ENCODE measurements around the gene SNX4.

SNX4 gene

GRCh38 chr3:125513490-125514115, 6.4 kb downstream of the SNX4 start:
- peaks cover 39% of the 10 kb centered on the region for H3K36me3 ChIP-seq (ENCODE audit: control insufficient read depth, low read length)
- H3K4me2 ChIP-seq (ENCODE audit: low read length): no peak overlapping the region
- H3F3A ChIP-seq (ENCODE audit: control insufficient read depth, insufficient read depth): no peaks in the 10 kb centered on the region
- no peaks in the 10 kb centered on the region for H3K9me2 ChIP-seq (replicated peaks; ENCODE audit: control insufficient read depth, low read length)
- H4K20me1 ChIP-seq (ENCODE audit: control insufficient read depth, insufficient read depth, low read depth, low read length): no peaks in the 10 kb centered on the region
- TF ChIP-seq CTCF (IDR thresholded peaks at IDR 0.05; ENCODE audit: low read depth, low read length, poor library complexity, severe bottlenecking) (no peak), EZH2phosphoT487 (IDR thresholded peaks at IDR 0.05; ENCODE audit: borderline replicate concordance, low read length) (no peak)
- H3K79me2 ChIP-seq (ENCODE audit: control insufficient read depth, low read length): peaks cover 65% of the 10 kb centered on the region
- no peaks in the 10 kb centered on the region for H3K27me3 ChIP-seq (ENCODE audit: control insufficient read depth, low read length)
- H3K4me3 ChIP-seq (ENCODE audit: low read length): no peak overlapping the region
- no peaks in the 10 kb centered on the region for H3K9me3 ChIP-seq (ENCODE audit: control insufficient read depth, insufficient read depth, low read length)
- peaks cover 16% of the 10 kb centered on the region for H3K4me1 ChIP-seq (ENCODE audit: control insufficient read depth, low read length)
- H3K27ac ChIP-seq (ENCODE audit: low read depth, low read length): no peak overlapping the region

GRCh38 chr3:125512135-125512920, 7.7 kb downstream of the SNX4 start:
- Histone ChIP-seq H4K20me1 (ENCODE audit: control insufficient read depth, insufficient read depth, low read depth, low read length) (no peaks in the 10 kb centered on the region), H3K36me3 (ENCODE audit: control insufficient read depth, low read length) (peaks cover 39% of the 10 kb centered on the region), H3K4me2 (ENCODE audit: low read length) (peak overlapping the region; percentile 14; the same call in 1 of the 2 replicates), H3K4me3 (ENCODE audit: low read length) (no peak overlapping the region), H3K79me2 (ENCODE audit: control insufficient read depth, low read length) (peaks cover 60% of the 10 kb centered on the region), H3K9me2 (replicated peaks; ENCODE audit: control insufficient read depth, low read length) (no peaks in the 10 kb centered on the region), H3K4me1 (ENCODE audit: control insufficient read depth, low read length) (peaks cover 12% of the 10 kb centered on the region), H3K27ac (ENCODE audit: low read depth, low read length) (no peak overlapping the region), H3K9me3 (ENCODE audit: control insufficient read depth, insufficient read depth, low read length) (no peaks in the 10 kb centered on the region), H3F3A (ENCODE audit: control insufficient read depth, insufficient read depth) (no peaks in the 10 kb centered on the region), H3K27me3 (ENCODE audit: control insufficient read depth, low read length) (no peaks in the 10 kb centered on the region)
- TF ChIP-seq CTCF (IDR thresholded peaks at IDR 0.05; ENCODE audit: low read depth, low read length, poor library complexity, severe bottlenecking): no peak
- TF ChIP-seq EZH2phosphoT487 (IDR thresholded peaks at IDR 0.05; ENCODE audit: borderline replicate concordance, low read length): no peak

GRCh38 chr3:125511420-125512118, 8.4 kb downstream of the SNX4 start:
- Histone ChIP-seq H3K27ac (ENCODE audit: low read depth, low read length) (no peak overlapping the region), H4K20me1 (ENCODE audit: control insufficient read depth, insufficient read depth, low read depth, low read length) (no peaks in the 10 kb centered on the region), H3K9me2 (replicated peaks; ENCODE audit: control insufficient read depth, low read length) (no peaks in the 10 kb centered on the region), H3K4me1 (ENCODE audit: control insufficient read depth, low read length) (peaks cover 12% of the 10 kb centered on the region), H3K4me2 (ENCODE audit: low read length) (no peak overlapping the region), H3K79me2 (ENCODE audit: control insufficient read depth, low read length) (peaks cover 57% of the 10 kb centered on the region), H3F3A (ENCODE audit: control insufficient read depth, insufficient read depth) (no peaks in the 10 kb centered on the region), H3K27me3 (ENCODE audit: control insufficient read depth, low read length) (no peaks in the 10 kb centered on the region), H3K9me3 (ENCODE audit: control insufficient read depth, insufficient read depth, low read length) (no peaks in the 10 kb centered on the region), H3K4me3 (ENCODE audit: low read length) (no peak overlapping the region), H3K36me3 (ENCODE audit: control insufficient read depth, low read length) (peaks cover 38% of the 10 kb centered on the region)
- TF ChIP-seq CTCF (IDR thresholded peaks at IDR 0.05; ENCODE audit: low read depth, low read length, poor library complexity, severe bottlenecking): no peak

All from DOHH2 (cell line).